Fibroblast of skin of right biceps (primary cell): ENCODE measurements around the gene SMARCD2.
"Not testable (repeated sequence)": the region's sequence is repeated elsewhere in the genome, so short reads cannot be mapped to it uniquely, and the experiment has no call there.

Source experiments
- DNase-seq: peaks from one replicate; pipeline ENCODE4 v3.0.0-alpha.2; 2013

SMARCD2 gene

GRCh38 chr17:63798572-63799106 lies 43.8 kb downstream of the SMARCD2 start:
- DNase-seq = peak; percentile 26

- DNase-seq = not testable (repeated sequence)
Measured at GRCh38 chr17:63796375-63796774, 46.1 kb downstream of the SMARCD2 start.

GRCh38 chr17:63792055-63792729 lies 50.3 kb downstream of the SMARCD2 start:
- no peak for DNase-seq

GRCh38 chr17:63790057-63790456 lies 52.4 kb downstream of the SMARCD2 start:
- no peak for DNase-seq

GRCh38 chr17:63786971-63787711 lies 55.3 kb downstream of the SMARCD2 start:
- DNase-seq = no peak

- DNase-seq = no peak
Measured at GRCh38 chr17:63786117-63786516, 56.4 kb downstream of the SMARCD2 start.

- peak; percentile 27 for DNase-seq
Measured at GRCh38 chr17:63785556-63785955, 56.9 kb downstream of the SMARCD2 start.

- no peak for DNase-seq
Measured at GRCh38 chr17:63783522-63783921, 59.0 kb downstream of the SMARCD2 start.
